NCI-H82 treated with DMSO at 0.1 percent for 48 hours (cell line): ENCODE measurements around the gene G6PC2.

ENCODE experiments used
- DNase-seq: peaks from one replicate; lab custom pipeline; 2025; ENCODE audit not compliant: unreplicated experiment; lab: John Stamatoyannopoulos, UW

Gene G6PC2

GRCh38 chr2:168945508-168945907, 44.4 kb downstream of the G6PC2 start:
- DNase-seq = no peak

- DNase-seq = no peak
Measured at GRCh38 chr2:168948621-168949212, 47.6 kb downstream of the G6PC2 start.

DNA sequence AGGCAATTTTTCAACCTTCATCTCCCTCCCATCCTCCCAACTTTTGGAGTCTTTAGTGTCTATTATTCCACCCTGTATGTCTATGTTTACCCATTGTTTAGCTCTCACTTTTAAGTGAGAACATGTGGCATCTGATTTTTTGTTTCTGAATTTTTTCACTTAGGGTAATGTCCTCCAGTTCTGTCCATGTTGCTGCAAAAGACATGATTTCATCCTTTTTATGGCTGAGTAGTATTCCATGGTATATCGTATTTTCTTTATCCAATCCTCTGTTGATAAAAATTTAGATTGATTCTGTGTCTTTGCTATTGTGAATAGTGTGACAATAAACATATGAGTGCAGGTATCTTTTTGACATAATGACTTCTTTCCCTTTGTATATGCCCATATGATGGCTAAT, 48.2 kb downstream of the G6PC2 start:
- DNase-seq = no peak

GRCh38 chr2:168951871-168952270, 50.8 kb downstream of the G6PC2 start:
- no peak for DNase-seq

DNA sequence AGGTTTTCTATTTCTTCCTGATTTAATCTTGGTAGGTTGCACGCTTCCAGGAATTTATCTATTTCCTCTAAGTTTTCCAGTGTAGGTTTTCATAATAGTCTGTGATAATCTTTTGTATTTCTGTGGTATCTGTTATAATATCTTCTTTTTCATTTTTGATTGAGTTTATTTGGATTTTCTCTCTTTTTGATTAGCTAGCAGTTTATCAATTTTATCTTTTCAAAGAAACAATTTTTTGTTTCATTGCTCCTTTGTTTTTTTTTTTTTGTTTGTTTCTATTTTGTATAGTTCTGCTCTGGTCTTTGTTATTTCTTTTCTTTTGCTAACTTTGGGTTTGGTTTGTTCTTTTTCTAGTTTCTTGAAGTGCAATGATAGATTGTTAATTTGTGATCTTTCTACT, 51.3 kb downstream of the G6PC2 start:
- DNase-seq = no peak

GRCh38 chr2:168954256-168954655, 53.2 kb downstream of the G6PC2 start:
- no peak for DNase-seq

GRCh38 chr2:168955321-168955720, 54.2 kb downstream of the G6PC2 start:
- DNase-seq = no peak

GRCh38 chr2:168956392-168956791, 55.3 kb downstream of the G6PC2 start:
- DNase-seq = no peak
